HFFc6 (cell line): ENCODE data around the gene SMC1B. TPM values are rescaled to one million over a fixed set of nuclear protein-coding genes. Genes with fewer than 3 reads are reported as not detected.

Source experiments
- DNase-seq: peaks from one replicate; pipeline ENCODE4 v3.0.0-alpha.2; 2018
- H3K27ac Mint-ChIP-seq: 2 replicates; pipeline ENCODE4 v1.8.0; 2020; ENCODE audit warnings: mild to moderate bottlenecking, mixed read lengths
- H3K27me3 Mint-ChIP-seq: 2 replicates; pipeline ENCODE4 v1.8.0; 2021; ENCODE audit warnings: mild to moderate bottlenecking, moderate library complexity, mixed read lengths; ENCODE audit not compliant: insufficient read depth
- H3K36me3 Mint-ChIP-seq: 2 replicates; pipeline ENCODE4 v1.8.0; 2021; ENCODE audit warnings: low read depth, mixed read lengths
- H3K4me1 Mint-ChIP-seq: 2 replicates; pipeline ENCODE4 v1.8.0; 2020; ENCODE audit warnings: low read depth, mixed read lengths
- H3K4me3 Mint-ChIP-seq: 2 replicates; pipeline ENCODE4 v1.8.0; 2020; ENCODE audit warnings: mild to moderate bottlenecking, moderate library complexity, mixed read lengths
- H3K9me3 Mint-ChIP-seq: 2 replicates; pipeline ENCODE4 v1.8.0; 2020; ENCODE audit warnings: mild to moderate bottlenecking, mixed read lengths
- CTCF ChIP-seq: fragments of 200-600 bp; sonication (generic); IDR thresholded peaks from 2 replicates; pipeline ENCODE4 v1.5.0; 2021; ENCODE audit warnings: antibody characterized with exemption, mild to moderate bottlenecking
- total RNA-seq, 6 experiments: library from RNA; stranded (reverse); fragmentation: NEBNext Ultra II Directional; extraction: Animal tissue kit (Norgen Biotek cat#: 25700); gene quantifications; 2 replicates in 1 of 6; 3 replicates in 5 of 6; pipeline ENCODE4 v1.2.3, GENCODE V29; 2021

The SMC1B gene
- total RNA-seq, 6 experiments from 2014 or later, result 0.06 TPM; not detected in 5

- no peak overlapping the region for H3K4me3 Mint-ChIP-seq
- TF ChIP-seq CTCF, result no peak
- peaks cover 4% of the 10 kb centered on the region; the same call in 1 of the 2 replicates for H3K36me3 Mint-ChIP-seq
- no peak for DNase-seq
- peaks cover 14% of the 10 kb centered on the region for H3K4me1 Mint-ChIP-seq
- H3K27ac Mint-ChIP-seq, result no peak overlapping the region
- peaks cover 15% of the 10 kb centered on the region; the same call in 1 of the 2 replicates for H3K27me3 Mint-ChIP-seq
- H3K9me3 Mint-ChIP-seq, result no peaks in the 10 kb centered on the region
Observed at GRCh38 chr22:45418056-45418769, 4.8 kb upstream of the SMC1B start.

- peaks cover 13% of the 10 kb centered on the region for H3K27me3 Mint-ChIP-seq
- H3K9me3 Mint-ChIP-seq, result no peaks in the 10 kb centered on the region
- no peak for DNase-seq
- H3K27ac Mint-ChIP-seq, result no peak overlapping the region
- no peaks in the 10 kb centered on the region for H3K36me3 Mint-ChIP-seq
- H3K4me1 Mint-ChIP-seq, result peaks cover 14% of the 10 kb centered on the region
- TF ChIP-seq CTCF, result no peak
- H3K4me3 Mint-ChIP-seq, result no peak overlapping the region
Observed at GRCh38 chr22:45413013-45413367, 409 bp downstream of the SMC1B start.

DNA sequence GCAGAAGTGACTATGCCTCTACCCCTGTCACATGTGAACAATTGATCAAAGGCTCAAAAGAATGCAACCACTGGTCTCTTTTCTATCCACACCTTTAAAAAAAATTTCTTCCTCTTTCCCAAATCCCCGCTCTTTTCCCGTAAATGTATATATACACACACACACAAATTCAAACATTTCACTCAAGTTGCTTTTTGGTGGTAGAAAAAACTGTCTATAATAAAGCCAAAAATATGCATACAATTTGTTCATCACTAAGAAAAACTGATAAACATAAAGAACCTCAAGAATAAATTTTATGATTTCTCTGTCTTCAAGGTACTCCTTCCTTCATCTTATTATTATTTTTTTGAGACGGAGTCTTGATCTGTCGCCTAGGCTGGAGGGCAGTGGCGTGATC is 5.6 kb downstream of the SMC1B start:
- Mint-ChIP-seq H3K27me3 (peaks cover 30% of the 10 kb centered on the region), H3K4me1 (no peaks in the 10 kb centered on the region), H3K27ac (no peak overlapping the region), H3K4me3 (no peak overlapping the region), H3K36me3 (no peaks in the 10 kb centered on the region), H3K9me3 (no peaks in the 10 kb centered on the region)
- DNase-seq, result no peak
- no peak for TF ChIP-seq CTCF

DNA sequence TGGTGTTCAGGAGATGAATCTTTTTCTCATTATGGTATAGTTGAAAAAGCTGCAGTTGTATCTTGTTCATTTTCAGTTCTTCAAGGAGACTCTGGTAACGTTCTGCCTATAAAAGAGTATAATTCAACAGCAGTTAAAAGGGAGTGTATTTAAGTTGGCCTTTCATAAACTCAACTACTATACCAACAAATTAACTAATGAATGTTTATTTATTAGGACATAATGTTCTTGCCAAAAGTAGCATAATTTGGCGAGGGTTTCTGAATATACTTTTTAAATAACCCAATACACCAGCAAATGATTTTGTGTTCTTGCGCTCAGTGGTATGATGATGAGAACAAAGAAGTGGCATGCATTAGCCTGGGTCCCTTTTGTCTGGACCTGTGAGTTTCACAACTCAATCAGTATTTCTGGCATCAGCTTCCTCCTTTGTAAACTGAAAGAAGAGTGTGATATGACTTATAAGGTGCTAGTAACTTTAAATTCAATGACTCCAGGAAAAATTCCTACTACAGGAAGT is 10.9 kb downstream of the SMC1B start:
- no peak overlapping the region for H3K27ac Mint-ChIP-seq
- no peaks in the 10 kb centered on the region for H3K4me1 Mint-ChIP-seq
- H3K36me3 Mint-ChIP-seq, result no peaks in the 10 kb centered on the region
- peaks cover 28% of the 10 kb centered on the region for H3K27me3 Mint-ChIP-seq
- no peaks in the 10 kb centered on the region for H3K9me3 Mint-ChIP-seq
- no peak for TF ChIP-seq CTCF
- DNase-seq, result no peak
- no peak overlapping the region for H3K4me3 Mint-ChIP-seq

DNA sequence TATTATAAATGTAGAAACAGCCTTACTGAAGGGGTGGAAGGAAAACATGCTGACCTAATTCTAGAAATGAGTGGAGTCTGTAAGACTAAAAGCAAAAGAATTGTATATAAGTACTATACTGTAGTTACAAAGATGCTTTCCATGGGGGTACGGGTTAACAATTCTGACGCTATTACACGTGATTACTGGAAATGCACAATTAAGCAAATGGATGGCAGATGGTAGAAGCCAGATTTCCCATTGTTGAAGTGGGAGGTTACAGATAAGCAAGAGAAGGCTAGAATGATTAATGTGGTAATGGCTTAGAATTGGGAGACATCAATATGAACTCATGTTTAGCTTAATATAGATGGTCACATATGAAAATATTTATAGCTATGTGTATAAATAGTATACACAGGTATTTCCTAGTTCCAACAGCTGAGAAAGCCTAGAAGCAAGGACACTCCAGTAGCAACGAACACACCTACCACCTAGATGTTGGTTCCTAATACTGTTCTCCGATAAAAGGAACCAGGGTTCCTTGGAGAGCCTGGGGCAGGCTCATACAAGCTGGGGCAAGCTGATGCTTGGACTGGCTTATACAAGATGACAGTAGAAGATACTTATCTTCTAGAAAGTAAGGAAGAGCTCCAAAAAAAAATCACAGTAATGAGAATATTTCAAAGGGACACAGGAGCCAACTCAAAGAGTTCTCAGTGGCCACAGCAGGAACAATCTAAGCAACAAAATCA is 13.5 kb downstream of the SMC1B start:
- no peak overlapping the region for H3K4me3 Mint-ChIP-seq
- no peaks in the 10 kb centered on the region for H3K4me1 Mint-ChIP-seq
- TF ChIP-seq CTCF, result no peak
- H3K27me3 Mint-ChIP-seq, result peaks cover 20% of the 10 kb centered on the region
- no peaks in the 10 kb centered on the region for H3K9me3 Mint-ChIP-seq
- no peak overlapping the region for H3K27ac Mint-ChIP-seq
- DNase-seq, result no peak
- H3K36me3 Mint-ChIP-seq, result no peaks in the 10 kb centered on the region
